Endothelial cell of umbilical vein (primary cell): ENCODE results near the gene POLE.

Source experiments
- CTCF ChIP-seq, 2 donors: IDR thresholded peaks; 1 replicate in 1 of 2; 2 replicates in 1 of 2; pipeline ENCODE4 v1.5.1; 2011; ENCODE audit warnings: low read length in 2 of 2, mild to moderate bottlenecking in 2 of 2, moderate library complexity in 2 of 2, control low read depth in 1 of 2, inconsistent platforms in 1 of 2, low read depth in 1 of 2; ENCODE audit not compliant: insufficient read depth in 1 of 2; ENCODE audit errors: extremely low read depth in 1 of 2
- EZH2 ChIP-seq: IDR thresholded peaks from 2 replicates; pipeline ENCODE4 v1.6.1; 2012; ENCODE audit warnings: borderline replicate concordance, low read depth, mild to moderate bottlenecking, moderate library complexity, low read length, inconsistent platforms; ENCODE audit not compliant: severe bottlenecking
- FOS ChIP-seq: IDR thresholded peaks from 2 replicates; pipeline ENCODE4 v1.6.1; 2011; ENCODE audit warnings: mild to moderate bottlenecking, low read length, moderate library complexity, borderline replicate concordance; ENCODE audit not compliant: insufficient read depth
- MAX ChIP-seq: IDR thresholded peaks from 2 replicates; pipeline ENCODE4 v1.6.1; 2011; ENCODE audit not compliant: insufficient read depth, insufficient read length
- MYC ChIP-seq: IDR thresholded peaks from one replicate; pipeline ENCODE4 v1.6.1; 2011; ENCODE audit warnings: mild to moderate bottlenecking, low read depth, low read length
- POLR2A ChIP-seq: IDR thresholded peaks from 2 replicates; pipeline ENCODE4 v1.6.1; 2012; ENCODE audit warnings: low read depth, mild to moderate bottlenecking, control low read depth, low read length
- POLR2AphosphoS5 ChIP-seq: IDR thresholded peaks from 2 replicates; pipeline ENCODE4 v1.6.1; 2012; ENCODE audit warnings: low read depth, mild to moderate bottlenecking, control low read depth, low read length, moderate library complexity; ENCODE audit not compliant: insufficient read depth

DNA sequence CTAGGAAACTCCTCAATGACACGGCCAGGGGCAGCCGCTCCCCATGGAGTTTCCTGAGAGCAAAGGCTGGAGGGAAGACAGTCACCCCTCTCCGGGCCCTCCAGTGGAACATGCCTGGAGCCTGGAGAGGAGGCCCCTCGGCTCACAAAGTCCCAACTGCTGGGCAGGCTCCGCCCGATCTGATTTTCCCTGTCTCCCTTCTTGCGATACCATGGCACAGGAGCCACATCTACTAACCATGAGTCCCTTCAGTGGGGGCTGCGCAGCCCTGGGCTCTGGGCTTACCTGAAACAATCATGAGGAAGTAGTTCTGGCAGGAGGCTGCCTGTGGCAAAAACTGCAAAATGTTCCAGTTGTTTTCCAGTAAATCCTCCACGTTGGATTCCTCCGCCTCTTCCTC, 53.2 kb downstream of the POLE start:
- no peak for TF ChIP-seq CTCF (IDR thresholded peaks at IDR 0.05; ENCODE audit: extremely low read depth in 1 of 2, insufficient read depth in 1 of 2, low read depth in 1 of 2, low read length in 2 of 2)
- no peak for TF ChIP-seq POLR2A
- TF ChIP-seq EZH2: no peak
- no peak for TF ChIP-seq POLR2AphosphoS5
- TF ChIP-seq MAX: no peak
- no peak for TF ChIP-seq MYC
- TF ChIP-seq FOS: no peak
